HEK293 (cell line): ENCODE results near the gene POLR1H.

ENCODE experiments used
- BCL11A ChIP-seq: fragments of 450-650 bp; formaldehyde crosslinking; IDR thresholded peaks from 2 replicates; pipeline ENCODE4 v1.5.1; 2016; ENCODE audit warnings: low read depth, missing biosample characterization, missing genetic modification characterization
- TCF7L2 ChIP-seq: IDR thresholded peaks from 2 replicates; pipeline ENCODE4 v1.6.1; 2011; ENCODE audit warnings: low read depth, mild to moderate bottlenecking, inconsistent platforms, low read length, moderate library complexity, borderline replicate concordance
- WT1 ChIP-seq: fragments of 450-650 bp; formaldehyde crosslinking; IDR thresholded peaks from 2 replicates; pipeline ENCODE4 v1.5.1; 2016; ENCODE audit warnings: missing biosample characterization, missing genetic modification characterization
- ZNF830 ChIP-seq: fragments of 450-650 bp; IDR thresholded peaks from 2 replicates; pipeline ENCODE4 v1.5.0; 2018; ENCODE audit warnings: missing biosample characterization, missing genetic modification characterization, low read depth, mild to moderate bottlenecking, moderate library complexity

GRCh38 chr6:30035784-30036183 lies 25.3 kb upstream of the POLR1H start:
- TF ChIP-seq ZNF830 = no peak
- TF ChIP-seq WT1 (tag by site-specific recombination) = no peak
- no peak for TF ChIP-seq TCF7L2
- no peak for TF ChIP-seq BCL11A (tag by site-specific recombination)
